ENCODE results near the gene CARMIL1. TPM values are rescaled to one million over a fixed set of nuclear protein-coding genes. Genes with fewer than 3 reads are reported as not detected.

CARMIL1 gene
- total RNA-seq, 4 donors from 2014 or later: 14.9 to 23.5 (median 20.3) TPM

DNA sequence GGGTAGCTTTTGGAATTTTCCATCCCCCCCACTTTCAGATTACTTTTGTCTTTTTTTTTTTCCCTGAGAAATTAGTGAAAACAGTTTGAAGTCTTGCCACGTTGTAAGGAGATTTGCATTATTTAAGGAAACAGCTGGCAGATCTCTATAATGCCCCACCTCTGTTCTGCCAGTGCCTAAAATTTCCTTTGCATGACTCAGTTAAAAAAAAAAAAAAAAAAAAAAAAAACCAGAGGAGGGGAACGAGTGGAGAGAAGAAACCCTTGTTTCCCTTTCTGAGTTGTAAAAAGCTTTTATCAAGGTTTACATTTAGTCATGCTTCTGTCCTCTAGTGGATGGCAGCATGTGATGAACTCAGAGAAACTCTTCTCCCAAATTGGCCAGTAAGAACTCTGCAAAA, 33.5 kb downstream of the CARMIL1 start:
- intact Hi-C loops (cut with DNase I; ENCODE audit: low total_unique reads): no loop called here
- H3K4me3 ChIP-seq (ENCODE audit: low read depth, poor library complexity, severe bottlenecking): no peak overlapping the region
- DNase-seq (ENCODE audit: low spot score in 2 of 2): no peak
- WGBS, 2 donors: 0% methylated on average over 2 of the region's 2 CpGs
- TF ChIP-seq, protein P1, sequence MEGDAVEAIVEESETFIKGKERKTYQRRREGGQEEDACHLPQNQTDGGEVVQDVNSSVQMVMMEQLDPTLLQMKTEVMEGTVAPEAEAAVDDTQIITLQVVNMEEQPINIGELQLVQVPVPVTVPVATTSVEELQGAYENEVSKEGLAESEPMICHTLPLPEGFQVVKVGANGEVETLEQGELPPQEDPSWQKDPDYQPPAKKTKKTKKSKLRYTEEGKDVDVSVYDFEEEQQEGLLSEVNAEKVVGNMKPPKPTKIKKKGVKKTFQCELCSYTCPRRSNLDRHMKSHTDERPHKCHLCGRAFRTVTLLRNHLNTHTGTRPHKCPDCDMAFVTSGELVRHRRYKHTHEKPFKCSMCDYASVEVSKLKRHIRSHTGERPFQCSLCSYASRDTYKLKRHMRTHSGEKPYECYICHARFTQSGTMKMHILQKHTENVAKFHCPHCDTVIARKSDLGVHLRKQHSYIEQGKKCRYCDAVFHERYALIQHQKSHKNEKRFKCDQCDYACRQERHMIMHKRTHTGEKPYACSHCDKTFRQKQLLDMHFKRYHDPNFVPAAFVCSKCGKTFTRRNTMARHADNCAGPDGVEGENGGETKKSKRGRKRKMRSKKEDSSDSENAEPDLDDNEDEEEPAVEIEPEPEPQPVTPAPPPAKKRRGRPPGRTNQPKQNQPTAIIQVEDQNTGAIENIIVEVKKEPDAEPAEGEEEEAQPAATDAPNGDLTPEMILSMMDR (IDR thresholded peaks at IDR 0.05): no peak
- no peak for TF ChIP-seq POLR2A (IDR thresholded peaks at IDR 0.05)

DNA sequence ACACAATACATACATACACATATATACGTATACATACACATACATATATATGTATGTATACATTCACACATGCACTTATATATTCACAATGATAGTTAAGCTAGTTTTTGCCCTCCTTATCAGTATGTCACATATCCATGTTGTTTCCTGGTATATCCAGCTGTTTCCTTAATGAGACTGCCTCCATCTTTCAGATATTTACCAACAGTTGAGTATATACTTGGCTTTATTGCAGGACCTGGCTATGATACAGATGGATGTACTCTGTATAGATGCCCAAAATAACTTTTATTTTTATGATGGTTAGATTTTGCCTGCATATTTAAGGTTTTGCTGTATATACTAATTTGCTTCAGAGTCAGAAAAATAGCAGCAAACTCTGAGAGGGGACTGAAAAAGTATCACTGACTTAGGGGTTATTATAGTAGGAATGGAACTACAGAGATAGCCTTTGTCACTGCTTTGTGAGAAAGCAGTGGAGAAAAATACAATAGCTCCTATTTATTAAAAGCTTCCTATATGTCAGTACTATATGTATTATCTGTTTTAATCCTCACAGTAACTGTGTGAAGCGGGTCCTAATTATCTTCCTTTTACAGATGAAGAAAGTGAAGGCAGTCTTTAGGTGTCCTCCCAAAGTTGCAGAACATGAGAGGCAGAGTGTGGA, 35.5 kb downstream of the CARMIL1 start:
- no peak for TF ChIP-seq POLR2A (IDR thresholded peaks at IDR 0.05)
- TF ChIP-seq, protein P1 (IDR thresholded peaks at IDR 0.05): no peak
- intact Hi-C loops (cut with DNase I; ENCODE audit: low total_unique reads): no loop called here
- 68 to 95% methylated on average over 2 of the region's 2 CpGs for WGBS, 2 donors
- no peak overlapping the region for H3K4me3 ChIP-seq (ENCODE audit: low read depth, poor library complexity, severe bottlenecking)
- no peak for DNase-seq (ENCODE audit: low spot score in 2 of 2)

DNA sequence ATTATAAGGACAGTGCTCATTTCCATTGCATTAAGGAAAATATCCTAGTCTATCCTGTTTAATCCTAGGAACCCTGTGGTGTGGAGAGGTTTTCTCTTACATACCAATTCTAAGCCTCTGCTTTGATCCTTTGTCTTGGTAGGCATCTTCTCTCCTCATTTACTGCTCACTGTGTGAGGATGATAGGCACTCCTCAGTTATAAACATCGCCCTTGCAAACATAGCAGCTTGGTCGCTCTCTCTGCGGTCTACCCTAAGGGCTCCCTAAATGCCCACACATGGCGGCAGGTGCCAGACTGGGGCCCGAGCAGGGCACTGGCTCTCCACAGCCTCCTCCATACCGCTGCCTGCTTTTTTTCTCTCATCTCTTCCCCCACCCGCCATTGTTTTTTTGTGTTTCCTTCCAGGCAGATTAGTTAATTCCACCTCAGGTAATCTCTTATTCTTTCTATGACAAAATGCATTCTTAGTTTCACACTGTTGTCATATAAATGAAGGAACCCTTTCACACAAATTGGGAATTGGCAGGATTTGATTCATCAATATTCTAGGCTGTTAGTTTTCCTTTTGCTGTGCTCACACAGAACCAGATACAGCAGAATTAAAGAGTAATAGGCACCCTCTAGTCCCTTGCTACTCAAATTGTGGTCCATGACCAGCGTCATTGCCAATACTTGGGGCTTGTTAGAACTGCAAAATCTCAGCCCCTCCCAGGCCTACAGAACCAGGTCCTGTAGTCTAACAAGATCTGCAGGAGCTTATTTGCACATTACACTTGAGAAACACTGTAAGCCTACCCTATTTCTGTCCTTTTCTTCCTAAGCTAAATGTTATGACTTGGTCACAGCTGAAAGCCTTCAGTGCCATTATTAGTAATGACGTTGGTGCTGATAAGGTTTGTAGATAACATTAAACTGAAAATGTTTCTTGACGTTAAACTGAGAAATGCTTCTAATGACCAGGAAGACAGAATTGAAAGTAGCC, 36.3 kb downstream of the CARMIL1 start:
- intact Hi-C loops (cut with DNase I; ENCODE audit: low total_unique reads): no loop called here
- TF ChIP-seq, protein P1 (IDR thresholded peaks at IDR 0.05): no peak
- TF ChIP-seq POLR2A (IDR thresholded peaks at IDR 0.05): no peak
- no peak overlapping the region for H3K4me3 ChIP-seq (ENCODE audit: low read depth, poor library complexity, severe bottlenecking)
- no peak for DNase-seq (ENCODE audit: low spot score in 2 of 2)
- 64 to 81% methylated on average over 10 of the region's 10 CpGs for WGBS, 2 donors

DNA sequence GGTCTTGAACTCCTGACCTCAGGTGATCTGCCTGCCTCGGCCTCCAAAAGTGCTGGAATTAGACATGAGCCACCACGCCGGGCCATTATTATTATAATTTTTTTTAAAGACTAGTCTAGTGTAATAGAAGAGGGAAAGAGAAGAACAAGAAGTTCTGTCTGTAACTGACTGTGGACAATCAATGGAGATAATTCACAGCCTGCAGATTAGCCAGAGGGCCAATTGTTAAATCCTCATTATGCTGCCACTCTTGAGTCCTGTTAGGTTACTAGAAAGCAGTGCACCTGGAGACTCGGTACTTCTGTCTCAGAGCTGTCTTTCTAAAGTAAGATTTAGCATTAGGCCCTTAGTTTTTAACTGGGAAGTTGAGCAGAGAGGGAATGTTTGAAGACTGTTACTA, 37.5 kb downstream of the CARMIL1 start:
- DNase-seq (ENCODE audit: low spot score in 2 of 2): no peak

DNA sequence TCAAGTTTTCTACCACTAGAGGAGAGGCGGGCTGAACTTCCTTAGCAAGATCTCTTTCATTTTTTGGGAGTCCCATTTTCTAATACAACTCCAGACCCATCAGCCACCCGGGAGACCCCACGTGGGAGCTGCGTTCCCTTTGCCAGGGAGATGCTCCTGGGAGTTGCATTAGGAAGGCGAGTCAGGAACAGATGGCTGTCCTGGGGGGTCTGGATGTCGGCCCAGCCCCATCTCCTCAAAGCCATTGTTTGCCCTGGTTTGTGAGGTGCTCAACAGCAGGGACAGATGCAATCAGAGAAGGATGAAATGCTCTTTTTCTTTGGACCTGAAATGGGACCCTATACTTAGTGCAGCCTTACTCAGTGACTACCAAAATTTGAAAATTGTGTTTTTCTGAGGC, 39.4 kb downstream of the CARMIL1 start:
- no peak for DNase-seq (ENCODE audit: low spot score in 2 of 2)
- intact Hi-C loops (cut with DNase I; ENCODE audit: low total_unique reads): no loop called here
- WGBS, 2 donors: 88 to 93% methylated on average over 6 of the region's 6 CpGs
- TF ChIP-seq POLR2A (IDR thresholded peaks at IDR 0.05): no peak
- TF ChIP-seq, protein P1 (IDR thresholded peaks at IDR 0.05): no peak
- no peak overlapping the region for H3K4me3 ChIP-seq (ENCODE audit: low read depth, poor library complexity, severe bottlenecking)

More for the DNA sequence above, 37.5 kb downstream of the CARMIL1 start:
- no peak overlapping the region for H3K4me3 ChIP-seq (ENCODE audit: low read depth, poor library complexity, severe bottlenecking)
- 86 to 87% methylated on average over 4 of the region's 4 CpGs for WGBS, 2 donors
- intact Hi-C loops (cut with DNase I; ENCODE audit: low total_unique reads): no loop called here
- TF ChIP-seq POLR2A (IDR thresholded peaks at IDR 0.05): no peak
- TF ChIP-seq, protein P1 (IDR thresholded peaks at IDR 0.05): no peak
